ENCODE data around the gene ECE1.
A peak's percentile ranks its signal among the peaks of the same experiment; 100 is the strongest.
"Not testable (repeated sequence)": the region's sequence is repeated elsewhere in the genome, so short reads cannot be mapped to it uniquely, and the experiment has no call there.

ECE1 gene

DNA sequence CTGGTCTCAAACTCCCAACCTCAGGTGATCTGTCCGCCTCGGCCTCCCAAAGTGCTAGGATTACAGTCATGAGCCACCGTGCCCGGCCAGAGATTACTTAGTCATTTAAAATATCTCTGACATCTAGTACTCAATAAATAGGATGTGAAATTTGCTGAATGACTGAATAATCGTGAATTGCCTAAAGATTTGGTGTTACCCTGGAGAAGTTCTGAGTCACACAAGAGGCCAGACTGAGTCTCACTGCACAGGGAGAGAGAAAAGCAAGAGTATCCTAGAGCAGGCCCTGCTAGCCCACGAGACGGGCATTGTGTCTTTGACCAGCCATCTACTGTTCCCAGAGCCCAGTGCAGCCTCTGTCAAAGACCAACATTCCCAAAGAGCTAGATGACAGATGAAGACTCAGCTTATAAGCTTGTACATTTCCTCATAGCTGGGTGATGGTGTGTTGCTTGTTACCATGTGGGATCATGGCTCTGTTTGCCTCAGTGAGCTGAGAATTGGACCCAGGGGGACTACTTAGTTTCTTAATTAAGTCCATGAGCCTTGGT, 108.0 kb downstream of the ECE1 start:
- DNase-seq (ENCODE audit: low read depth in 2 of 2), result peak in 1 of 2 donors; percentile 21
- TF ChIP-seq CTCF (IDR thresholded peaks at IDR 0.05; ENCODE audit: low read depth, low read length), result no peak
- H3K4me3 ChIP-seq (replicated peaks in 1 of 2; ENCODE audit: low read depth in 2 of 2, low read length in 2 of 2), result no peak overlapping the region

DNA sequence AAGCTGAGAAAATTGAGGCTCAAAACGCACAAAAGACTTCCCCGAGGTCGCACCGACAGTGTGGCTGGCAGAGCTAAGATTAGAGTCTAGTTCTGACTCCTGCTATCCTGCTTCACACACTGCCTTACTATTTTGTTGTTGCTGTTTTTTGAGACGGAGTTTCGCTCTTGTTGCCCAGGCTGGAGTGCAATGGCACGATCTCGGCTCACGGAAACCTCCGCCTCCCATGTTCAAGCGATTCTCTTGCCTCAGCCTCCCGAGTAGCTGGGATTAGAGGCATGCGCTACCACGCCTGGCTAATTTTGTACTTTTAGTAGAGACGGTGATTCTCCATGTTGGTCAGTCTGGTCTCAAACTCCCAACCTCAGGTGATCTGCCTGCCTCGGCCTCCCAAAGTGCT, 112.0 kb downstream of the ECE1 start:
- H3K4me3 ChIP-seq (replicated peaks in 1 of 2; ENCODE audit: low read depth in 2 of 2, low read length in 2 of 2); DNase-seq (ENCODE audit: low read depth in 2 of 2): not testable (repeated sequence)

DNA sequence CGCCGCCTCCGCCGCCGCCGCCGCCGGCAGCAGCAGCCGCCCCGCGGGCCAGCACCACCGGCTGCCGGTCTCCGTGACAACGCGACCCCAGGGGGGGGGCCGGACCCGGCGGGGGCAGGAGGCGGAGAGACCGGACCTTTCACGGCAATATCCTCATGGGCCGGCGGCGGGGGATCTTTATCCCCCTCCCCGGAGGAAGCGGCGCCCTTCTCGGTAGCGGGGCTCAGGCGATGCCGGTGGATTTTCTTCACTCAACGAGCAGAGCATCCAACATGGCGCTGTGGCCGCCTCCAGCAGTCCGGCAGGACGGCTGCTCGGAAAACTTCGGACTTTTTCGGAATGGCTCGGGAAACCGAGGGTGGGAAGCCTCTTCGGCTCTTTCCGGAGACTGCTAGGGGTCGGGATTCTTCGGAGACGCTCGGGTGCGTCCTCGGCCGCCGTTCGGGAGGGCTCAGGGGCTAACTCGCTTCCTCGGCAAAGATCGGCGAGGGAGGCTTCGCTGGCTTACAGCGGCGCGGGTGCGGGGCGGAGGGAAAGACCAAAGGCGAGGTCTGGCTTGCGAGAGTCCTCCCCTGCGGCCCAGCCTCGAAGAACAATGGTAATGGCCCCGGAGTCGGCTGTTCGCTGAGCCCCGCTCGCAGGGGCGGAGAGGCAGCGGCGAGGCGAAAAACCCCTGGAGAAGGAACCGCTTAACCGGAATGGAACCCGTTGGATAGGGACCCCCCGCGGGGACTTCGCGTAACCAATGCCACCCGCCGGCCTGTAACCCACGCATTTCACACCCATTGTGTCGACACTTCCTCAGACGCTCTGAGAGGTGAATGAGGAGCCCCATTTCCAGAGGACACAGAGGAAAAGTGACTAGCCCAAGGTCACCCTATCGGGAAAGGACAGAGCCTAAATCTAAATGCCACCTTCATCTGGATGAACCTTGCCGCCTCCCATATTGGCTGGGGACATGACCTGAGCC, 113.4 kb downstream of the ECE1 start, which contains the start of gene EIF4G3:
TSS of gene EIF4G3 (minus strand) at position 312 of the 970 bp plus-strand sequence. CDS start 174,155 bp downstream, outside the sequence.
- H3K4me3 ChIP-seq (replicated peaks in 1 of 2; ENCODE audit: low read depth in 2 of 2, low read length in 2 of 2), result peak within 1 kb of the TSS; percentile 88 to 94
- DNase-seq (ENCODE audit: low read depth in 2 of 2), result peak; percentile 98
- TF ChIP-seq CTCF (IDR thresholded peaks at IDR 0.05; ENCODE audit: low read depth, low read length), result no peak

GRCh38 chr1:21175670-21176581, 114.3 kb downstream of the ECE1 start:
- peak in 1 of 2 donors; percentile 34 for DNase-seq (ENCODE audit: low read depth in 2 of 2)
- H3K4me3 ChIP-seq (replicated peaks in 1 of 2; ENCODE audit: low read depth in 2 of 2, low read length in 2 of 2), result peak overlapping the region; percentile 88 to 94
- TF ChIP-seq CTCF (IDR thresholded peaks at IDR 0.05; ENCODE audit: low read depth, low read length), result no peak

DNA sequence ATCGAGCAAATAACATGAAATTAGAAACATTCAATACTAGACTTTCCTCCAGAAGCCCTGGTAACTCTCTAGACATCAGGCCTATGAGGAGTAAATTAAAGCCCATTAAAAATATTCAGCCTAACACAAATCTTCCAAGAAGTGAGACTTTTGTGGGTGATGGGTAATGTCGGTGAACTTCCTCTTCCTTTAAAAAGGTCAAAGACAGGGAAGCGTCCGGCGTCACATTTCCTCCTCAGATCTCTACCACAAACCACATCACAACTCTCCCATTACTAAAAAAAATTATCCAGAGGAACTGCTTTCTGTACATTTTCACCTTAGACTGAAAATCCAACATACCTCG, 115.0 kb downstream of the ECE1 start:
- TF ChIP-seq CTCF (IDR thresholded peaks at IDR 0.05; ENCODE audit: low read depth, low read length), result no peak
- peak; percentile 53 to 60 for DNase-seq (ENCODE audit: low read depth in 2 of 2)
- peak overlapping the region; percentile 88 to 94 for H3K4me3 ChIP-seq (replicated peaks in 1 of 2; ENCODE audit: low read depth in 2 of 2, low read length in 2 of 2)

GRCh38 chr1:21174654-21175323, 115.5 kb downstream of the ECE1 start:
- H3K4me3 ChIP-seq (replicated peaks in 1 of 2; ENCODE audit: low read depth in 2 of 2, low read length in 2 of 2), result peak overlapping the region; percentile 88 to 94
- DNase-seq (ENCODE audit: low read depth in 2 of 2), result peak; percentile 79
- TF ChIP-seq CTCF (IDR thresholded peaks at IDR 0.05; ENCODE audit: low read depth, low read length), result no peak
